HG03025 (cell line): ENCODE results near the gene IKZF3.
"Not testable (repeated sequence)": the region's sequence is repeated elsewhere in the genome, so short reads cannot be mapped to it uniquely, and the experiment has no call there.

ENCODE experiments used
- ATAC-seq: cut with Tn5 transposase; IDR thresholded peaks from one replicate; pipeline ENCODE4 v1.9.1; 2021; ENCODE audit warnings: mild to moderate bottlenecking, moderate library complexity; ENCODE audit not compliant: unreplicated experiment, low FRiP score

Gene IKZF3

DNA sequence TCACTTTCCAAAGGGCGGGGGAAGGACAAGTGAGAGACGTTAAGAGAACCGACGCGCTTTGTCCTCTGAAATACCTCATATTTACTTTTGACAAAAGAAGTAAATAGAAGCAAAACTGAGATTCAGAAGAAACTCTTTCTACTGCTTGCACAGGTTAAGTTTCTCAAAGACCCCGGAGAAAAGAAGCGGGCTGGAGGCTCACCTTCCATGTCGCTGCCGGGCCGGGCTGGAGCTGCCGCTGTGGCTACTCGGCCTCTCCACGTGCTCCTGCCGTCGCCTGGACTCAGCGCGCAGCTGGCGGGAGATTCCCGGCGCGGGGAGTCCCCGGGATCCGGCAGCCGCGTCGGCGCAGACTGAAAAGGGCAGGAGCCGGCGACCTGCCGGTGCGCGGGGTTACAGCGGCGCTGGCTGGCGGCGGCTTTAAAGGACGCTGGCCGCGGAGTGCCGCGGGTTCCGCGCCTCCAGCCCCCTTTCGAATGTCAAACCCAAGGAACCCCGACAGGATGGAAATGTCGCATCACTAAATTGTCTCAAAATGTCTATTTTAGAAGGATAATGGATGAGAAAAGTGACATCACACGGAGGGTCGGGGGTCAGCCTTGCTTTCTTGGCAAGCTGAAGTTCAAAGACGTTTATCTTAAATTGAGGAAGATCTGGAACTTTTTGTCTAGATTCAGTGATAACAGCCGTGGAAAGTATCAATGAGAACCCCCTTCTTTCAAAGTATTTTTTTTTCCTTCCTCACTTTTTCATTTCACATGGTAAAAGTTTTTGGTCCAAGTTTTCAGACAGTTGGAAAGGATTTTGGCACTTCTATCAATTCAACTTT is at the start of gene IKZF3:
IKZF3 (minus strand) TSS at position 395 of the 829 bp plus-strand sequence; CDS start at position 209, 186 bp downstream.
- ATAC-seq = no peak

DNA sequence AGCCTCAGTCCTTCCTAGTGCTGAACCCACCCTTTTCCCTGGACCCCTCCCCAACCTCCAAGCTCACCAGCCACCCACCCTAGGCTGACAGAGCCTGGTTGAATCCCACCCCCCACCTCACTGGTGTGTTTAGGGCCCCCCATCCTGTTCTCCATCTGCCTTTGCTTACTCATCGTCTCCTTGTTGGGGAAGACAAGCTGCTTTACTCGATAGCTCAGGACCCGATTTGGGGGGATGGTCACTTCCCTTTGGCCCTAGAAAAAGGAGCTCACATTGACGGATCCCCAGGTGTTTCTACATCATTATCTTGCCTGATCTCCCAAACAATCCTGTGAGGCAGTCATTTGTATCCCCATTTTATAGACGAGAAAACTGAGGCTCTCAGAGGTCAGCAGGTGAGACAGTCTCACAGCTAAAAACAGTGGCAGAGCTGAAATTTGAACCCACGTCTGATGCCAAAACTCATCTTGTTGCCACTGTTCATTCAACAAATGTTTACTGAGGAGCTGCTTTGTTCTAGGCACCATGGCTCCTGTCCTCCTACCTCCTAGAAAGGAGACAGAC is 44.8 kb upstream of the IKZF3 start:
- ATAC-seq = no peak

DNA sequence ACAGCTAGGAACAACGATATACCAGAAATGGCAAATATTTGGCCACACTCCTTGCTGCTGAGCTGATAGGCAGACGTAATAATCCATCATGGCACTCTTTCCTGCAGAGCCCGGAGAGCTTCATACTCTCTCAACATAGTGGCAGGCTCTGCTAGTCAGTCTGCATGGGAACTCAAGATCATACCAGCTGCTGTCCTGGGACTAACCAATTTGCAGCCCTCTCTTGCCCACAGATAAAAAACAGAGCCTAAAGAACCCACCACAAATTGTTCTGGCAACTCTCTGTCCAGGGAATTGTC is 40.8 kb upstream of the IKZF3 start:
- no peak for ATAC-seq

GRCh38 chr17:39903158-39903884 is 39.2 kb upstream of the IKZF3 start:
- ATAC-seq = no peak

DNA sequence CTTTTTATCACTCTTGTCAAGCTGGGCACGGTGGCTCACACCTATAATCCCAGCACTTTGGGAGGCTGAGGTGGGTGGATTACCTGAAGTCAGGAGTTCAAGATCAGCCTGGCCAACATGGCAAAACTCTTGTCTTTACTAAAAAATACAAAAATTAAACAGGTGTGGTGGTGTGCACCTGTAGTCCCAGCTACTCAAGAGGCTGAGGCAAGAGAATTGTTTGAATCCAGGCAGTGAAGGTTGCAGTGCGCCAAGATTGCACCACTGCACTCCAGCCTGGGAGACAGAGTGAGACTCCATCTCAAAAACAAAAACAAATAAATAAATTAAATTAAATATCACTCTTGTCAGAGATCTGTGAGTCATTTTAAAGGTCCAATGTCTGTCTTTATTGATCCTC is 37.9 kb upstream of the IKZF3 start:
- not testable (repeated sequence) for ATAC-seq

DNA sequence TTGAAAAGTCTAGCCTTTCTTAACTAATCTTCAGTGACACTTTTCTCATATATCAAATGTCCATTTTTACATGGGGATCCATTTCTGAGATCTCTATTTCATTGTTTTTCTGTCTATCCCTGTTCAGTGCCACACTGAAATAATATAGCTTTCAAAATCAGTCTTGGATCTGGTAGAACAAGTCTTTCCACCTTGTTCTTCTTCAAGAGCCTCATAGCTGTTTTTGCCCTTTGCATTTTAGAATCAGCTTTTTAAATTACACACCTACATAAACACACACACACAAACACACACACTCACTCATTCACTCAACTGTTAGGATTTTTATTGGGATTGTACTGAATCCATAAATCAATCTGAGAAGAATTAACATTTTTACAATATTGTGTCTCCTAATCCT is 35.1 kb upstream of the IKZF3 start:
- no peak for ATAC-seq

- ATAC-seq = no peak
These were observed 34.0 kb upstream of the IKZF3 start for GRCh38 chr17:39898088-39898487.

DNA sequence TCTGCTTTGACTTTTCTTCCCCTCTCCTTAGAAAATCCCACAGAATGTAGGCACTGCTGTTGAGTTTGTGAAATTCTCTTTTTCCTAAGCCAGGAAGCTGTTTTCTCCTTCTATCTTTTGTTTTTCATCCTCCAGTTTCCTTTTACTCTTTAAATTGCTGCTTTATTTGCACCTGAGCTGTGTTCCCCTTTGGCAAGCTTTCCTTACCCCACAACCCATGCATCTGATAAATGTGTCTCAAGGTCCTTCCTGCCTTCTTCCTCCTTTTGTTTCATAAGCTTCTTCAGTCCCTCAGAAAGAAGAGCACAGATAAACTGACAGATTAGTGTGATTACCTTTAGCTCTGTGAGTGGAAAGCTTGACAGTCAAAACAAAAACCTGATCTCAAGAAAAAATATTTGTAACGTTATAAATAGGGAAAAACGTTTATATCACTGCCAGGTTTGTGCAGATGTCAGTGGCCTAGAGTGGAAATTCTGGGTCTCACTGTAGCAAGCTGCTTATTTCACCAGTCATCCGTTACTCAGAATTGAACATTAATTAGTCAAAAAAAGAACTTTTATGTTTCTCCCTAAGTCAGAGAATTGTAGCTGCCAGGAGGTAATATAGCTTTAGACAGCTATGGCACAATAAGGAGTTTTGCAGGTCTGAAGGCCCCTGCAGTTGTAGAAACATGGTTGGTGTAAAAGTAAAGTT is 30.7 kb upstream of the IKZF3 start:
- ATAC-seq = no peak

GRCh38 chr17:39889200-39889599 is 25.1 kb upstream of the IKZF3 start:
- ATAC-seq = no peak

DNA sequence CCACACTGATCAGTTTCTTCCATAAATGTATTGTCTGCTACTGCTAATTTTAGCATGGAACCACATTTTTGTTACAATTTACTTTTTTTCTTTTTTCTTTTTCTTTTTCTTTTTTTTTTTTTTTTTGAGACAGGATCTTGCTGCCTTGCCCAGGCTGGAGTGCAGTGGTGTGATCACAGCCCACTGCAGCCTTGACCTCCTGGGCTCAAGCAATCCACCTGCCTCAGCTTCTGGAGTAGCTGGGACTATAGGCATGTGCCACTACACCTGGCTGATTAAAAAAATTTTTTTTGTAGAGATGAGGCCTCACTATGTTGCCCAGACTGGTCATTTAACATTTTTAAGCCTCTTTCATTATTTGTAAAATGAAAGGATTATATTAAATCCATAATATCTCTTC is 23.0 kb upstream of the IKZF3 start:
- ATAC-seq = no peak

DNA sequence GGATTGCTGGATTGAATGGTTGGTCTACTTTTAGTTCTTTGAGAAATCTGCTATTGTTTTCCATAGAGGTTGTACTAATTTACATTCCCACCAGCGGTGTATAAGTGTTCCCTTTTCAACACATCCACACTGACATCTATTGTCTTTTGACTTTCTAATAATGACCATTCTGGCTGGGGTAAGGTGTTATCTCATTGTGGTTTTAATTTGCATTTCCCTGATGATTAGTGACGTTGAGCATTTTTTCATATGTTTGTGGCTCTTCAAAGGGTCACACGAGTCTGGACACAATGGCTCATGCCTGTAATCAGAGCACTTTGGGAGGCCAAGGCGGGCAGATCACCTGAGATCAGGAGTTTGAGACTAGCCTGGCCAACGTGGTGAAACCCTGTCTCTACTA is 22.0 kb upstream of the IKZF3 start:
- ATAC-seq = not testable (repeated sequence)

DNA sequence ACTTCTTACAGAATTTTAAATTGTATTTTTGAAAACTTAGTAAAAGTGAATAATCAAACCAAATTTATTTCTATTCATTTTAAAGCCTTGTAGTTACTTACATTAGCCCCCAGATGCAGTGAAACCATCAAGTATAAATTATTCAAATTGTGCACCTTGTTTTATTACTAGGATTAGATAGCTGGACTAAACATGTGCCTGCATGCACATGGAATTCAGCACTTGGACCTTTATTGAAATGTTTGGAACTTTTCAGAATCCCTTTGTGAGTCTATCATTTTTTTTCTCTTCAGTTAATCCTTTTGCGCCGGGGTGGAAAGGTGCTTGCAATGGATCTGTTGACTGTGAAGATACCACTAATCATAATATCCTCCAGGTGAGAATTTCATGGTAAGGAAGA is 8.6 kb upstream of the IKZF3 start:
- no peak for ATAC-seq

DNA sequence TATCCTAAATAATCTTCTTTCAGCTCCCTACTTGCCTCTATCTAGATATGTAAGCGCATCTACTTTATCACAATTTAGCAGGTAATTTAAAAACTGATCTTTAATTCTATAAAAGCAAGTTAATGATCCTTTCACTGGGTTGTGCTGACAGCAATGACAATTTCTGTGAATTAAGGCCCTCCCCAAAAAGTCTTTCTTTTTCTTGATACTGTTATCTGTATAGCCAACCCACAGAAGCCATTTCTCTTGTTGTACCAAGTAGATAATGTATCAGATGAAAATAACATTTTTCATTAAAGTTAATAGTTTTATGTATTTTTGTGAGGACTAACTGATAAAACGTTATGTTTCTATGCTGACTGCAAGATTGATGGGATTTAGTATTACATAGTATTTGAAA is 7.7 kb upstream of the IKZF3 start:
- no peak for ATAC-seq

- ATAC-seq = no peak
These were observed 6.7 kb upstream of the IKZF3 start for GRCh38 chr17:39870776-39871175.

GRCh38 chr17:39868554-39868942 is 4.4 kb upstream of the IKZF3 start:
- no peak for ATAC-seq

GRCh38 chr17:39867880-39868553 is 3.9 kb upstream of the IKZF3 start, which contains the start of gene ZPBP2:
TSS of gene ZPBP2 (plus strand) at chr17:39868202. CDS start at chr17:39868355, 153 bp downstream.
- peak; percentile 16 for ATAC-seq

GRCh38 chr17:39867084-39867879 is 3.2 kb upstream of the IKZF3 start:
- peak; percentile 34 for ATAC-seq

DNA sequence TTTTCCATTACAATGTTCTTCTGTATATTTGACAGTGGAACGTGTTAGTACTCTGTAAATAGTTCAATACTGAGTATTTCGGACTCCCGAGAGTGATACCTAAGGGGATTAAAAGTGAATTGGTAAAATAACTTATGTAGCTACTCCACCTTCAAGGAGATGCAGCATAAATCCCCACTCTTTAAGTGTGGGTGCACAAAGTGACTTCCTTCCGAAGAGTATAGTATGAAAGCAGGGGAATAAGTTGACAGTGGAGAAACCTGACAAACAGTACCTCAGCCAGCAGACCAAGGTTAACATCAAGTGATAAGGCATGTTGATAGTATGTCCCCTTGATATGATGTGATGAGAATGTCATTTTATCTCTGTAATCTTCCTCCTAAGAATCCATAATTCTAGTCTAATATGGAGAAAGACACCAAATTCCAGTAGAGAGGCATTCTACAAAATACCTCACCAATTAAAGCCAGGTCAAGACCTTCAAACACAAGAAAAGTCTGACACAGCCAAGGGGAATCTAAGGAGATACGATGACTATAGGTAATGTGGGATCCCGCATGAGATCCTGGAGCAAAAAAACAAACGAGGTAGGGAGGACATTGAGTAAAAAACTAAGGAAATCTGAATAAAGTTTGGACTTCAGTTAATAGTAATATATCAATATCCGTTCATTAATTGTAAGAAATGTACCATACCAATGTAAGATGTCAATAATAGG is 2.1 kb upstream of the IKZF3 start:
- ATAC-seq = no peak
